HepG2 (cell line): Measurements from ENCODE around the gene CKS1B. TPM values are rescaled to one million over a fixed set of nuclear protein-coding genes. Genes with fewer than 3 reads are reported as not detected.

Experiments
- ATAC-seq: fragments of 200-7000 bp; cut with Tn5 transposase; 3 replicates; pipeline ENCODE4 v1.9.1; 2020; ENCODE audit warnings: mild to moderate bottlenecking, moderate library complexity
- BruUV-seq: library from RNA; stranded (reverse); fragments of 400-500 nt; replicated peaks from 2 replicates; lab custom pipeline; 2021; lab: Mats Ljungman, UMichigan
- CTCF ChIA-PET: fragments of 300-600 bp; formaldehyde crosslinking; extraction: SDS; loops from one replicate; lab custom pipeline; 2021; ENCODE audit warnings: low total read pairs, inconsistent platforms, low intra/inter-chr PET ratio; lab: Yijun Ruan, JAX
- POLR2A ChIA-PET: fragments of 350-600 bp; sonication (Branson Sonifier 250); formaldehyde crosslinking; loops from one replicate; lab custom pipeline; 2020; ENCODE audit warnings: antibody characterized with exemption, inconsistent platforms; lab: Yijun Ruan, JAX
- DNase-seq: peaks from one replicate; pipeline ENCODE4 v3.0.0-alpha.2; 2015; ENCODE audit warnings: low spot score
- FAIRE-seq: peaks from 3 replicates; lab custom pipeline; 2011; peaks lifted over from hg19 to GRCh38; lab: Jason Lieb, UNC
- H2AFZ ChIP-seq: one replicate; pipeline ENCODE4 v1.6.1; 2011; ENCODE audit warnings: low read length, inconsistent platforms
- H3K27ac ChIP-seq: fragments of 300-600 bp; 3 replicates; pipeline ENCODE4 v1.8.0; 2011; ENCODE audit warnings: mixed run types, mild to moderate bottlenecking, mixed read lengths, low read length, inconsistent platforms; ENCODE audit not compliant: insufficient read depth; ENCODE audit errors: extremely low read length
- H3K27me3 ChIP-seq, 2 experiments: fragments of 200-600 bp in 1 of 2; 2 replicates in 1 of 2; 3 replicates in 1 of 2; pipeline versions ENCODE4 v1.6.0 to v1.8.0; 2011; ENCODE audit warnings: low read length in 2 of 2, mild to moderate bottlenecking in 2 of 2, moderate library complexity in 2 of 2, inconsistent platforms in 1 of 2; ENCODE audit not compliant: insufficient read depth in 2 of 2, control insufficient read depth in 1 of 2
- H3K36me3 ChIP-seq, 2 experiments: fragments of 200-600 bp in 1 of 2; replicated peaks in 1 of 2; 2 replicates in 1 of 2; 3 replicates in 1 of 2; pipeline versions ENCODE4 v1.5.1 to v1.8.0; 2011; ENCODE audit warnings: low read length in 2 of 2, inconsistent platforms in 1 of 2; ENCODE audit not compliant: insufficient read depth in 2 of 2, control insufficient read depth in 1 of 2
- H3K4me1 ChIP-seq: 2 replicates; pipeline ENCODE4 v1.5.1; 2012; ENCODE audit warnings: low read length, inconsistent platforms; ENCODE audit not compliant: insufficient read depth
- H3K4me2 ChIP-seq: 2 replicates; pipeline ENCODE4 v1.6.0; 2011; ENCODE audit warnings: low read depth, low read length, inconsistent platforms
- H3K4me3 ChIP-seq, 3 experiments: fragments of 200-600 bp in 1 of 3; sonication (generic), shearing (Covaris generic) in 1 of 3; replicated peaks in 1 of 3; 2 replicates each; pipeline ENCODE4 v1.5.1; 2011 to 2016; ENCODE audit warnings: low read length in 3 of 3, inconsistent platforms in 2 of 3, low read depth in 2 of 3, mild to moderate bottlenecking in 2 of 3, control low read depth in 1 of 3, mixed read lengths in 1 of 3; ENCODE audit not compliant: insufficient read depth in 1 of 3
- H3K79me2 ChIP-seq: one replicate; pipeline ENCODE4 v1.6.1; 2011; ENCODE audit warnings: low read length, inconsistent platforms; ENCODE audit not compliant: insufficient read depth
- H3K9ac ChIP-seq: 2 replicates; pipeline ENCODE4 v1.6.0; 2011; ENCODE audit warnings: mild to moderate bottlenecking, low read depth, low read length, inconsistent platforms; ENCODE audit not compliant: insufficient read depth
- H3K9me3 ChIP-seq: 2 replicates; pipeline ENCODE4 v1.5.1; 2012; ENCODE audit warnings: mild to moderate bottlenecking, low read length
- H4K20me1 ChIP-seq: 2 replicates; pipeline ENCODE4 v1.6.0; 2011; ENCODE audit warnings: inconsistent platforms, mild to moderate bottlenecking, low read length, moderate library complexity; ENCODE audit not compliant: insufficient read depth
- ARID2 ChIP-seq: sonication (generic); formaldehyde crosslinking; IDR thresholded peaks from 2 replicates; pipeline ENCODE4 v1.8.1; 2022; ENCODE audit warnings: mild to moderate bottlenecking, missing genetic modification reagents, borderline replicate concordance
- CCAR2 ChIP-seq: fragments of 200-400 bp; formaldehyde crosslinking; optimal IDR thresholded peaks from 2 replicates; pipeline ENCODE3; 2018; ENCODE audit warnings: low read depth, mild to moderate bottlenecking, low read length, moderate library complexity
- GABPB1 ChIP-seq: IDR thresholded peaks from 2 replicates; pipeline ENCODE4 v1.6.1; 2016; ENCODE audit warnings: mild to moderate bottlenecking, missing genetic modification reagents, moderate library complexity, missing compliant biosample characterization
- HMGXB4 ChIP-seq, 2 experiments: sonication (generic) in 1 of 2; formaldehyde crosslinking in 1 of 2; IDR thresholded peaks; 2 replicates each; pipeline versions ENCODE4 v1.4.0 to v1.6.1; 2018 to 2020; ENCODE audit warnings: missing genetic modification reagents in 2 of 2, borderline replicate concordance in 1 of 2, low read depth in 1 of 2, mild to moderate bottlenecking in 1 of 2, missing biosample characterization in 1 of 2
- PHB2 ChIP-seq: fragments of 450-650 bp; IDR thresholded peaks from 2 replicates; pipeline ENCODE4 v1.6.1; 2018; ENCODE audit not compliant: partially characterized antibody
- POLR2G ChIP-seq: fragments of 200-400 bp; formaldehyde crosslinking; IDR thresholded peaks from 2 replicates; pipeline ENCODE4 v1.6.1; 2018; ENCODE audit warnings: mild to moderate bottlenecking, low read depth, low read length, moderate library complexity
- PRPF4 ChIP-seq: fragments of 200-400 bp; formaldehyde crosslinking; IDR thresholded peaks from 2 replicates; pipeline ENCODE4 v1.6.1; 2016; ENCODE audit warnings: low read length, low read depth; ENCODE audit not compliant: poor library complexity, severe bottlenecking
- RARA ChIP-seq: IDR thresholded peaks from 2 replicates; pipeline ENCODE4 v1.6.1; 2016; ENCODE audit warnings: missing genetic modification reagents, missing compliant biosample characterization
- ZBTB49 ChIP-seq: sonication (generic); formaldehyde crosslinking; IDR thresholded peaks from 2 replicates; pipeline ENCODE4 v1.4.0; 2020; ENCODE audit warnings: missing genetic modification reagents, borderline replicate concordance
- ZMYM2 ChIP-seq: sonication (generic); formaldehyde crosslinking; IDR thresholded peaks from 2 replicates; pipeline ENCODE4 v1.8.0; 2022; ENCODE audit warnings: mild to moderate bottlenecking, missing genetic modification reagents
- ZNF225 ChIP-seq: sonication (generic); formaldehyde crosslinking; IDR thresholded peaks from 2 replicates; pipeline ENCODE4 v1.4.0; 2020; ENCODE audit warnings: mild to moderate bottlenecking, missing genetic modification reagents
- ZNF382 ChIP-seq: sonication (generic); formaldehyde crosslinking; IDR thresholded peaks from 2 replicates; pipeline ENCODE4 v1.5.0; 2020; ENCODE audit warnings: missing genetic modification reagents, mild to moderate bottlenecking, borderline replicate concordance
- ZNF562 ChIP-seq: sonication (generic); formaldehyde crosslinking; IDR thresholded peaks from 2 replicates; pipeline ENCODE4 v1.8.0; 2022; ENCODE audit warnings: missing genetic modification reagents, borderline replicate concordance
- ZNF564 ChIP-seq: sonication (generic); formaldehyde crosslinking; IDR thresholded peaks from 2 replicates; pipeline ENCODE4 v1.8.1; 2023; ENCODE audit warnings: mild to moderate bottlenecking, missing genetic modification reagents
- WGBS: methylation state at CpG from one replicate; pipeline ENCODE4 v1.1.6; 2017; ENCODE audit warnings: low lambda C conversion rate; 5-methylcytosine and 5-hydroxymethylcytosine counted together
- in situ Hi-C: cut with HindIII; loops from 2 replicates; pipeline ENCODE4 v1.10.0; 2017; ENCODE audit warnings: low pct_unique_long_range_greater_than_20kb; ENCODE audit not compliant: extremely low pct_ligation_motif_present
- intact Hi-C: fragments of 100-400 bp; cut with micrococcal nuclease; formaldehyde crosslinking; loops from one replicate; pipeline ENCODE4 v1.10.0; 2022; ENCODE audit not compliant: unreplicated experiment
- polyA plus RNA-seq, 8 experiments: library from polyadenylated mRNA; depleted of rRNA in 3 of 8; stranded (reverse) in 7 of 8; unstranded in 1 of 8; fragments of >200 nt; fragmentation: Illumina TruSeq in 4 of 8; extraction: Trizol in 4 of 8; gene quantifications; 2 replicates each; pipeline versions ENCODE4 v1.2.1 to v1.2.3, GENCODE V29; 2011 to 2016; ENCODE audit warnings: low read depth in 4 of 8, missing spikeins in 1 of 8, mixed read lengths in 1 of 8; ENCODE audit not compliant: insufficient read depth in 1 of 8
- total RNA-seq, 5 experiments: library from RNA; depleted of rRNA; stranded (reverse); fragments of >200 nt; fragmentation: Illumina TruSeq; extraction: Trizol; gene quantifications; 2 replicates each; pipeline ENCODE4 v1.2.3, GENCODE V29; 2016; ENCODE audit warnings: low read depth in 1 of 5
- TF ChIP-seq, protein P1 (sequence below): sonication (generic); formaldehyde crosslinking; IDR thresholded peaks from 2 replicates; pipeline ENCODE4 v1.4.0; 2020; ENCODE audit warnings: missing genetic modification reagents

CKS1B gene
- total and polyA plus RNA-seq, 2 of the 13 experiments (the other 11 are each of a cell fraction or from before 2014, with no cell fraction given) = 217 to 222 TPM

DNA sequence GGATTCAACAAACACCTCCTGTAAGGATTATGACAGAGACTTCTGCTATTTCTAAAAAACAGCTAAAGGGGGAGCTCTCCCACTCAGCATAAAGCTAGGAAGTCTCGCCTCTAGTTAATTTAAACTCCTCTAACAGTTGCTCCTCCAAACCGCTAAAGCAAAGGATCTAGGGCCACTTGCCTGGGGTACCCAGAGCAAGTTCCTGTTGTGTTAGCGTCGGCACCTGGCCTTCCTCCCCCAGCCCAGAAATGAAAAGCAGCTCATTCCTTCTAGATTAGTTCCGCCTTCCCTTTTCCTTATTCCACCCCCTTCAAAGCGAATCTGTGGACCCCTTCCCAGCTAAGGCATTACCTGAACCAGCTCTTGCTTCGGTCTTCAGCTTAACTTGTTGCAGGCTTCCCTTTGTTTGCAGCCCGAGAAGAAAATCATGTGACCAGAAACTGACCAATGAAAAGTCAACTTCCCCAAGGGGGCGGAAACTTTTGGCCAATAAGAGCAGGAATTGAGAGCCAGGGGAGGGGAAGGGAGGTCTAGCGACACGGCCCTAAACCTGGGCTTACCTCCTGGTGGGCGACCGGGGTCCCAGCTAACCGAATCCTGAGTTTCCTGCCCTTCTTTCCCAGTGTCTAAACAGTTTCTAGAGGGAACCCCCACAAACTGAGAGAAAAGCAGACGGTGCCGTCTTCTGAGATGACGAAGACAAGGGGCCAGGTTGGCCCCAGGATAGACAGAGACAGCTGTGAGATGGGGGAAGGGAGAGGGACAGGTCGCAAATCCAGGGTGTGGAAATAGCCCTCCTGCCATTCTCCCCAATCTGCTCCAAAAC, 18.6 kb upstream of the CKS1B start, which contains the start of gene PBXIP1:
Gene PBXIP1, minus strand, starts transcription at position 382 of the 826 bp plus-strand sequence. CDS start 2,378 bp downstream, outside the sequence.
- Histone ChIP-seq H3K4me1 (peaks cover 55% of the 10 kb centered on the region), H3K4me3 (peak within 1 kb of the TSS; percentile 66 to 72 (median 69)), H3K36me3 (peaks cover 5 to 17% of the 10 kb centered on the region in 2 experiments; a peak in 4 of 5 replicates), H2AFZ (no peak within 1 kb of the TSS), H3K9me3 (no peaks in the 10 kb centered on the region), H4K20me1 (no peaks in the 10 kb centered on the region), H3K9ac (peak within 1 kb of the TSS; percentile 89), H3K79me2 (peaks cover 7% of the 10 kb centered on the region), H3K27me3 (no peaks in the 10 kb centered on the region; a peak in 1 of 5 replicates), H3K4me2 (peak within 1 kb of the TSS; percentile 95), H3K27ac (peak within 1 kb of the TSS; percentile 96)
- DNase-seq (peak; percentile 94), ATAC-seq (peak; percentile 81), FAIRE-seq (peak; percentile 98)
- intact Hi-C loops (loop anchor here (2.0 kb wide), 1 partner anchor 17 kb away; no protein-coding TSS in a partner anchor), in situ Hi-C loops (no loop called here)
- ChIA-PET CTCF (interaction anchor here (2.0 kb wide), 1 partner anchor 62 kb away, joined by 8 read pairs; no protein-coding TSS in a partner anchor), POLR2A (interaction anchor here (0.6 to 4.1 kb wide), 17 partner anchors 9 to 238 kb away, joined by 3 to 91 read pairs (median 5); partner anchors contain the start of genes ADAM15, CKS1B, EFNA4 and FLAD1)
- under 1% methylated on average over 15 of the region's 18 CpGs for WGBS
- BruUV-seq = no TSS peak
- no peak for TF ChIP-seq CCAR2
- TF ChIP-seq ARID2 (CRISPR knock-in tag) = no peak
- TF ChIP-seq PHB2 = no peak
- no peak; the same call in 1 of the 2 replicates for TF ChIP-seq RARA (CRISPR knock-in tag)
- TF ChIP-seq ZNF382 = no peak
- no peak for TF ChIP-seq PRPF4
- TF ChIP-seq POLR2G = peak; percentile 53
- no peak for TF ChIP-seq ZMYM2 (CRISPR knock-in tag)
- 0 out of 4 replicates have a peak, but pooled peaks of 1 of the 2 experiments have one; percentile 29 for TF ChIP-seq HMGXB4 (CRISPR knock-in tag; IDR thresholded peaks at IDR 0.05; ENCODE audit: borderline replicate concordance in 1 of 2, low read depth in 1 of 2)
- TF ChIP-seq, protein P1, sequence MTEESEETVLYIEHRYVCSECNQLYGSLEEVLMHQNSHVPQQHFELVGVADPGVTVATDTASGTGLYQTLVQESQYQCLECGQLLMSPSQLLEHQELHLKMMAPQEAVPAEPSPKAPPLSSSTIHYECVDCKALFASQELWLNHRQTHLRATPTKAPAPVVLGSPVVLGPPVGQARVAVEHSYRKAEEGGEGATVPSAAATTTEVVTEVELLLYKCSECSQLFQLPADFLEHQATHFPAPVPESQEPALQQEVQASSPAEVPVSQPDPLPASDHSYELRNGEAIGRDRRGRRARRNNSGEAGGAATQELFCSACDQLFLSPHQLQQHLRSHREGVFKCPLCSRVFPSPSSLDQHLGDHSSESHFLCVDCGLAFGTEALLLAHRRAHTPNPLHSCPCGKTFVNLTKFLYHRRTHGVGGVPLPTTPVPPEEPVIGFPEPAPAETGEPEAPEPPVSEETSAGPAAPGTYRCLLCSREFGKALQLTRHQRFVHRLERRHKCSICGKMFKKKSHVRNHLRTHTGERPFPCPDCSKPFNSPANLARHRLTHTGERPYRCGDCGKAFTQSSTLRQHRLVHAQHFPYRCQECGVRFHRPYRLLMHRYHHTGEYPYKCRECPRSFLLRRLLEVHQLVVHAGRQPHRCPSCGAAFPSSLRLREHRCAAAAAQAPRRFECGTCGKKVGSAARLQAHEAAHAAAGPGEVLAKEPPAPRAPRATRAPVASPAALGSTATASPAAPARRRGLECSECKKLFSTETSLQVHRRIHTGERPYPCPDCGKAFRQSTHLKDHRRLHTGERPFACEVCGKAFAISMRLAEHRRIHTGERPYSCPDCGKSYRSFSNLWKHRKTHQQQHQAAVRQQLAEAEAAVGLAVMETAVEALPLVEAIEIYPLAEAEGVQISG (CRISPR knock-in tag) = no peak
- TF ChIP-seq ZNF562 (CRISPR knock-in tag) = no peak
- TF ChIP-seq ZBTB49 = no peak
- TF ChIP-seq ZNF225 (CRISPR knock-in tag) = no peak
- TF ChIP-seq ZNF564 = no peak
- no peak for TF ChIP-seq GABPB1 (CRISPR knock-in tag)
